Panc1 (cell line): ENCODE results near the gene LRRC41. TPM values are rescaled to one million over a fixed set of nuclear protein-coding genes. Genes with fewer than 3 reads are reported as not detected.

Experiments used
- ATAC-seq: fragments of 200-7000 bp; cut with Tn5 transposase; 2 replicates; pipeline ENCODE4 v1.9.1; 2020; ENCODE audit warnings: mild to moderate bottlenecking, moderate library complexity
- BruUV-seq: library from RNA; stranded (reverse); fragments of 400-500 nt; replicated peaks from 2 replicates; lab custom pipeline; 2021; lab: Mats Ljungman, UMichigan
- CTCF ChIA-PET: fragments of 300-600 bp; sonication (Branson Sonifier 250); formaldehyde crosslinking; loops from one replicate; lab custom pipeline; 2022; ENCODE audit warnings: antibody characterized with exemption; lab: Charles Lee
- POLR2A ChIA-PET: fragments of 300-600 bp; sonication (Branson Sonifier 250); formaldehyde crosslinking; loops from one replicate; lab custom pipeline; 2022; ENCODE audit warnings: antibody characterized with exemption; lab: Charles Lee
- DNase-seq: peaks from one replicate; pipeline ENCODE4 v3.0.0-alpha.2; 2010; ENCODE audit warnings: low read depth, low spot score
- H3K27ac ChIP-seq: 2 replicates; pipeline ENCODE4 v1.5.1; 2011; ENCODE audit warnings: mild to moderate bottlenecking, low read length, inconsistent platforms
- H3K27me3 ChIP-seq: fragments of 200-500 bp; sonication (Bioruptor generic); 2 replicates; pipeline ENCODE4 v1.6.0; 2014; ENCODE audit warnings: low read length, inconsistent platforms; ENCODE audit not compliant: control insufficient read depth, insufficient read depth
- H3K36me3 ChIP-seq: fragments of 200-500 bp; sonication (Bioruptor generic); 2 replicates; pipeline ENCODE4 v1.5.1; 2014; ENCODE audit warnings: inconsistent platforms, mild to moderate bottlenecking, low read length, moderate library complexity; ENCODE audit not compliant: control insufficient read depth, insufficient read depth
- H3K4me1 ChIP-seq: 2 replicates; pipeline ENCODE4 v1.5.1; 2011; ENCODE audit warnings: inconsistent platforms, mild to moderate bottlenecking, low read length, moderate library complexity; ENCODE audit not compliant: control insufficient read depth, insufficient read depth
- H3K4me3 ChIP-seq, 2 experiments: 2 replicates each; pipeline ENCODE4 v1.5.1; 2011 to 2012; ENCODE audit warnings: low read depth in 2 of 2, low read length in 2 of 2, mild to moderate bottlenecking in 2 of 2, inconsistent platforms in 1 of 2, moderate library complexity in 1 of 2
- H3K9me3 ChIP-seq: fragments of 200-500 bp; sonication (Bioruptor generic); 2 replicates; pipeline ENCODE4 v1.5.1; 2014; ENCODE audit warnings: low read depth, mild to moderate bottlenecking, inconsistent platforms, low read length, moderate library complexity; ENCODE audit not compliant: control insufficient read depth, insufficient read depth
- POLR2AphosphoS5 ChIP-seq: IDR thresholded peaks from 2 replicates; pipeline ENCODE4 v1.6.1; 2012; ENCODE audit warnings: mild to moderate bottlenecking, low read depth, low read length, moderate library complexity
- SIN3A ChIP-seq: IDR thresholded peaks from 2 replicates; pipeline ENCODE4 v1.6.1; 2012; ENCODE audit warnings: low read depth, mild to moderate bottlenecking, low read length, moderate library complexity, borderline replicate concordance; ENCODE audit not compliant: insufficient read depth
- TCF7L2 ChIP-seq: IDR thresholded peaks from 2 replicates; pipeline ENCODE4 v1.6.1; 2011; ENCODE audit warnings: mild to moderate bottlenecking, low read depth, low read length, inconsistent platforms
- in situ Hi-C: cut with HindIII; loops from 2 replicates; pipeline ENCODE4 v1.10.0; 2016; ENCODE audit warnings: low sequenced_read_pairs, low pct_unique_long_range_greater_than_20kb
- intact Hi-C: fragments of 100-400 bp; cut with micrococcal nuclease; formaldehyde crosslinking; loops from one replicate; pipeline ENCODE4 v1.10.0; 2022; ENCODE audit not compliant: unreplicated experiment
- total RNA-seq: library from RNA; stranded (reverse); gene quantifications from one replicate; pipeline ENCODE4 v1.2.1, GENCODE V29; 2021; ENCODE audit not compliant: unreplicated experiment
- TF ChIP-seq, protein P1 (sequence below): fragments of 450-650 bp; IDR thresholded peaks from 2 replicates; pipeline ENCODE4 v1.5.1; 2017; ENCODE audit warnings: mild to moderate bottlenecking
- TF ChIP-seq, protein P2 (sequence below), 2 experiments: IDR thresholded peaks; 2 replicates each; pipeline ENCODE4 v1.6.1; 2011 to 2012; ENCODE audit warnings: low read depth in 2 of 2, control low read depth in 1 of 2, low read length in 1 of 2, mild to moderate bottlenecking in 1 of 2, moderate library complexity in 1 of 2; ENCODE audit not compliant: insufficient read depth in 1 of 2

LRRC41 gene
- total RNA-seq, 1 experiment from 2014 or later, result 55.3 TPM

DNA sequence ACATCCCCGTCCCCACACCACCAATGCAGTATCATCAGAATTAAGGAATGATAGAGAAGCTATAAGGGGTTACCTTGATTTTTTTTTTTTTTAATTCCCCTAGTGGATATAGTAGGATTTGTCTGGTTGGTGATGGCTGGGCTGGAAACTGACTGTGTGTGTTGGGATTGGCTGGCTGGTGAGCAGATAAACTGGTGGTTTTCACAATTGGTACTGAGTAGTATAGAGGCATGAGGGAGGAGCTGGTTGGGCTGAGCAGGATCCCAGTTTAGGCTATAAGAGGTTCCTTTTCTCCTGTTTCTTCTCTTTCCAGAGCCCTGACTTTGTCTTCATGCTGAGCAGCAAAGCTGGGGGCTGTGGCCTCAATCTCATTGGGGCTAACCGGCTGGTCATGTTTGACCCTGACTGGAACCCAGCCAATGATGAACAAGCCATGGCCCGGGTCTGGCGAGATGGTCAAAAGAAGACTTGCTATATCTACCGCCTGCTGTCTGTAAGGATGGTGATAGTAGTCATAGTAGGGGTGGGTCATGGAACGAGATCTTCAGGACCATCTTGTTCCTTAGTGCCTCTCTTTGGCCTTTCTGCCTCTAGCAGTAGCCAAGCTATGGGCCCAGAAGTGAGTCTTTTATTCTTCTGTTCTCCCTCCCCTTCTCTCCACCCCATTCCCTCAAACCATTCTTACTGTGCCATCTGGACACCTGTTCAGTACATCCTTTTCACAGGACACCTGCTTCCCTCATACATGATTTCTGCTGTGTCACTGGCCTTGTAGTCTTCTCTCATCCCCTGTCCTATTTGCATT is 29.0 kb downstream of the LRRC41 start:
- ChIA-PET CTCF (no interaction called here), POLR2A (interaction anchor here (0.6 to 1.1 kb wide), 2 partner anchors 14 to 28 kb away, joined by 3 read pairs; no protein-coding TSS in a partner anchor)
- Histone ChIP-seq H3K9me3 (no peaks in the 10 kb centered on the region), H3K4me3 (no peak overlapping the region), H3K27ac (no peak overlapping the region), H3K36me3 (peaks cover 15% of the 10 kb centered on the region), H3K27me3 (no peaks in the 10 kb centered on the region), H3K4me1 (no peaks in the 10 kb centered on the region)
- intact Hi-C loops, result no loop called here
- TF ChIP-seq POLR2AphosphoS5, result peak; percentile 56; the same call in 1 of the 2 replicates
- TF ChIP-seq SIN3A, result no peak
- in situ Hi-C loops, result no loop called here
- no TSS peak for BruUV-seq
- no peak for ATAC-seq
- DNase-seq, result no peak

DNA sequence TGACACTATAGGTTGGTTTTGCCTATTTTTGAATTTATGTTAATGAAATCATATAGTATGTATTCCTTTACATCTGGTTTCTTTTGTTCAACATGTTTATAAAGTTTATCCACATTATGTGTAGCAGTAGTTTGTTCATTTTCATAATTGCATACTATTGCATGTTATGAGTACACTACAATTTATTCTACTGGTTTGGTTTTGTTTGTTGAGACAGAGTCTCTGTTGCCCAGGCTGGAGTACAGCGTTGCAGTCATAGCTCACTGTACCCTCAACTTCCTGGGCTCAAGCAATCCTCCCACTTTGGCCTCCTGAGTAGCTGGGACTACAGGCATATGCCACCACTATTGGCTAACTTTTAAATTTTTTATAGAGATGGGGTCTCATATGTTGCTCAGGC is 34.8 kb downstream of the LRRC41 start:
- ChIA-PET CTCF (no interaction called here), POLR2A (no interaction called here)
- Histone ChIP-seq H3K4me3 (no peak overlapping the region), H3K4me1 (no peaks in the 10 kb centered on the region), H3K36me3 (peaks cover 13% of the 10 kb centered on the region; the same call in 1 of the 2 replicates), H3K27ac (no peak overlapping the region), H3K27me3 (no peaks in the 10 kb centered on the region), H3K9me3 (no peaks in the 10 kb centered on the region)
- in situ Hi-C loops, result no loop called here
- BruUV-seq, result no TSS peak
- no peak for TF ChIP-seq SIN3A
- TF ChIP-seq, protein P1, sequence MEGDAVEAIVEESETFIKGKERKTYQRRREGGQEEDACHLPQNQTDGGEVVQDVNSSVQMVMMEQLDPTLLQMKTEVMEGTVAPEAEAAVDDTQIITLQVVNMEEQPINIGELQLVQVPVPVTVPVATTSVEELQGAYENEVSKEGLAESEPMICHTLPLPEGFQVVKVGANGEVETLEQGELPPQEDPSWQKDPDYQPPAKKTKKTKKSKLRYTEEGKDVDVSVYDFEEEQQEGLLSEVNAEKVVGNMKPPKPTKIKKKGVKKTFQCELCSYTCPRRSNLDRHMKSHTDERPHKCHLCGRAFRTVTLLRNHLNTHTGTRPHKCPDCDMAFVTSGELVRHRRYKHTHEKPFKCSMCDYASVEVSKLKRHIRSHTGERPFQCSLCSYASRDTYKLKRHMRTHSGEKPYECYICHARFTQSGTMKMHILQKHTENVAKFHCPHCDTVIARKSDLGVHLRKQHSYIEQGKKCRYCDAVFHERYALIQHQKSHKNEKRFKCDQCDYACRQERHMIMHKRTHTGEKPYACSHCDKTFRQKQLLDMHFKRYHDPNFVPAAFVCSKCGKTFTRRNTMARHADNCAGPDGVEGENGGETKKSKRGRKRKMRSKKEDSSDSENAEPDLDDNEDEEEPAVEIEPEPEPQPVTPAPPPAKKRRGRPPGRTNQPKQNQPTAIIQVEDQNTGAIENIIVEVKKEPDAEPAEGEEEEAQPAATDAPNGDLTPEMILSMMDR, result no peak
- TF ChIP-seq, protein P2, sequence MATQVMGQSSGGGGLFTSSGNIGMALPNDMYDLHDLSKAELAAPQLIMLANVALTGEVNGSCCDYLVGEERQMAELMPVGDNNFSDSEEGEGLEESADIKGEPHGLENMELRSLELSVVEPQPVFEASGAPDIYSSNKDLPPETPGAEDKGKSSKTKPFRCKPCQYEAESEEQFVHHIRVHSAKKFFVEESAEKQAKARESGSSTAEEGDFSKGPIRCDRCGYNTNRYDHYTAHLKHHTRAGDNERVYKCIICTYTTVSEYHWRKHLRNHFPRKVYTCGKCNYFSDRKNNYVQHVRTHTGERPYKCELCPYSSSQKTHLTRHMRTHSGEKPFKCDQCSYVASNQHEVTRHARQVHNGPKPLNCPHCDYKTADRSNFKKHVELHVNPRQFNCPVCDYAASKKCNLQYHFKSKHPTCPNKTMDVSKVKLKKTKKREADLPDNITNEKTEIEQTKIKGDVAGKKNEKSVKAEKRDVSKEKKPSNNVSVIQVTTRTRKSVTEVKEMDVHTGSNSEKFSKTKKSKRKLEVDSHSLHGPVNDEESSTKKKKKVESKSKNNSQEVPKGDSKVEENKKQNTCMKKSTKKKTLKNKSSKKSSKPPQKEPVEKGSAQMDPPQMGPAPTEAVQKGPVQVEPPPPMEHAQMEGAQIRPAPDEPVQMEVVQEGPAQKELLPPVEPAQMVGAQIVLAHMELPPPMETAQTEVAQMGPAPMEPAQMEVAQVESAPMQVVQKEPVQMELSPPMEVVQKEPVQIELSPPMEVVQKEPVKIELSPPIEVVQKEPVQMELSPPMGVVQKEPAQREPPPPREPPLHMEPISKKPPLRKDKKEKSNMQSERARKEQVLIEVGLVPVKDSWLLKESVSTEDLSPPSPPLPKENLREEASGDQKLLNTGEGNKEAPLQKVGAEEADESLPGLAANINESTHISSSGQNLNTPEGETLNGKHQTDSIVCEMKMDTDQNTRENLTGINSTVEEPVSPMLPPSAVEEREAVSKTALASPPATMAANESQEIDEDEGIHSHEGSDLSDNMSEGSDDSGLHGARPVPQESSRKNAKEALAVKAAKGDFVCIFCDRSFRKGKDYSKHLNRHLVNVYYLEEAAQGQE (IDR thresholded peaks at IDR 0.05; ENCODE audit: insufficient read depth in 1 of 2, low read depth in 2 of 2, low read length in 1 of 2), result no peak
- no peak for TF ChIP-seq TCF7L2
- no peak for TF ChIP-seq POLR2AphosphoS5
- ATAC-seq (no peak), DNase-seq (no peak)
- intact Hi-C loops, result no loop called here

DNA sequence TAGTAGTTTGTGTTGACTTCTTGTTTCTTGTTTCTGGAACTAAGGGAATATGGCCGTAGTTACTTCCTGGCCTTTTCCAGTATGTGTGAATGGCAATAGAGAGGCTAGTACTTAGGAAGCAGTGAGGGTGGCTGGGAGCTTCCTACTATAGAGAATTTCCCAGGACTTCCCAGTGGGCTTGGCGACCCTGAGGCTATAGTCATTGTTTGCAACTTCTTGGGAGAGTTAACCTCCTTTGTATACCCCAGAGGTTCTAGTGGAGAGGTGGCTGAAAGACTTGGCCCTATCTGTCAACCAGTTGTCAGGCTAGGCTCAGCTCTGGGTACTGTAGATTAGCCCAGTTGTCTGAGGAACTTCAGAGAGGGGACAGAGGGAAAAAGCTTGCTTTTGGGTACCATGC is 40.3 kb downstream of the LRRC41 start:
- in situ Hi-C loops (no loop called here), intact Hi-C loops (no loop called here)
- Histone ChIP-seq H3K9me3 (no peaks in the 10 kb centered on the region), H3K27me3 (no peaks in the 10 kb centered on the region), H3K36me3 (peaks cover 18% of the 10 kb centered on the region), H3K4me3 (no peak overlapping the region), H3K27ac (no peak overlapping the region), H3K4me1 (no peaks in the 10 kb centered on the region)
- ChIA-PET POLR2A (interaction anchor here (0.6 to 1.1 kb wide), 2 partner anchors 8 to 28 kb away, joined by 4 to 11 read pairs; no protein-coding TSS in a partner anchor), CTCF (no interaction called here)
- BruUV-seq, result no TSS peak
- ATAC-seq (no peak), DNase-seq (no peak)
- TF ChIP-seq POLR2AphosphoS5 (no peak), TCF7L2 (no peak), SIN3A (no peak)
- TF ChIP-seq, protein P2 (IDR thresholded peaks at IDR 0.05; ENCODE audit: insufficient read depth in 1 of 2, low read depth in 2 of 2, low read length in 1 of 2), result no peak
- TF ChIP-seq, protein P1, result no peak
